Naive thymus-derived CD4-positive, alpha-beta T cell (primary cell): ENCODE data around the gene ITGBL1. TPM values are rescaled to one million over a fixed set of nuclear protein-coding genes. Genes with fewer than 3 reads are reported as not detected.
"Not testable (repeated sequence)": the region's sequence is repeated elsewhere in the genome, so short reads cannot be mapped to it uniquely, and the experiment has no call there.

Experiments used
- ATAC-seq: fragments of 150-1000 bp; cut with Tn5 transposase; 2 replicates; pipeline ENCODE4 v1.10.0; 2021; ENCODE audit warnings: mild to moderate bottlenecking, moderate library complexity
- CTCF ChIA-PET: fragments of 350-600 bp; sonication (Branson Sonifier 250); formaldehyde crosslinking; loops from one replicate; lab custom pipeline; 2021; ENCODE audit warnings: antibody characterized with exemption; lab: Charles Lee
- POLR2A ChIA-PET: fragments of 350-600 bp; sonication (Branson Sonifier 250); formaldehyde crosslinking; loops from one replicate; lab custom pipeline; 2021; ENCODE audit warnings: antibody characterized with exemption, inconsistent platforms; lab: Charles Lee
- DNase-seq, 9 donors: peaks; one replicate each; pipeline versions ENCODE4 v3.0.0 to v3.0.0-alpha.2; 2020 to 2022; ENCODE audit warnings: mixed read lengths in 1 of 9
- H3K27ac ChIP-seq: one replicate; pipeline ENCODE4 v1.7.0; 2013; ENCODE audit warnings: mild to moderate bottlenecking, low read depth, low read length, moderate library complexity
- H3K27me3 ChIP-seq, 2 donors: one replicate each; pipeline ENCODE4 v1.7.0; 2013; ENCODE audit warnings: low read length in 2 of 2, mild to moderate bottlenecking in 2 of 2, moderate library complexity in 2 of 2; ENCODE audit not compliant: control insufficient read depth in 2 of 2, insufficient read depth in 2 of 2
- H3K36me3 ChIP-seq, 3 experiments: 1 replicate in 2 of 3; 2 replicates in 1 of 3; pipeline ENCODE4 v1.7.0; 2013; ENCODE audit warnings: low read length in 3 of 3, mild to moderate bottlenecking in 3 of 3, moderate library complexity in 1 of 3; ENCODE audit not compliant: insufficient read depth in 3 of 3, control insufficient read depth in 2 of 3
- H3K4me1 ChIP-seq, 2 donors: one replicate each; pipeline ENCODE4 v1.7.0; 2013; ENCODE audit warnings: low read length in 2 of 2, mild to moderate bottlenecking in 2 of 2, moderate library complexity in 1 of 2; ENCODE audit not compliant: control insufficient read depth in 2 of 2, insufficient read depth in 2 of 2
- H3K4me3 ChIP-seq: 2 replicates; pipeline ENCODE4 v1.7.0; 2013; ENCODE audit warnings: mild to moderate bottlenecking, low read length
- H3K9me3 ChIP-seq, 3 experiments: 1 replicate in 2 of 3; 2 replicates in 1 of 3; pipeline ENCODE4 v1.7.0; 2013; ENCODE audit warnings: low read length in 3 of 3; ENCODE audit not compliant: control insufficient read depth in 2 of 3
- H3K27ac Mint-ChIP-seq, 9 donors: one replicate each; pipeline ENCODE4 v1.8.0; 2020 to 2022; ENCODE audit warnings: mixed read lengths in 9 of 9, mild to moderate bottlenecking in 8 of 9, moderate library complexity in 5 of 9, inconsistent platforms in 2 of 9
- H3K27me3 Mint-ChIP-seq, 5 donors: one replicate each; pipeline ENCODE4 v1.8.0; 2021 to 2022; ENCODE audit warnings: mixed read lengths in 5 of 5, mild to moderate bottlenecking in 1 of 5
- H3K36me3 Mint-ChIP-seq, 5 donors: one replicate each; pipeline ENCODE4 v1.8.0; 2020 to 2022; ENCODE audit warnings: mixed read lengths in 5 of 5, mild to moderate bottlenecking in 3 of 5, inconsistent platforms in 1 of 5
- H3K4me1 Mint-ChIP-seq, 7 donors: one replicate each; pipeline ENCODE4 v1.8.0; 2020 to 2022; ENCODE audit warnings: mixed read lengths in 7 of 7, mild to moderate bottlenecking in 3 of 7, inconsistent platforms in 1 of 7
- H3K4me3 Mint-ChIP-seq, 10 donors: one replicate each; pipeline ENCODE4 v1.8.0; 2020 to 2022; ENCODE audit warnings: mild to moderate bottlenecking in 10 of 10, mixed read lengths in 10 of 10, moderate library complexity in 6 of 10, inconsistent platforms in 2 of 10
- H3K9me3 Mint-ChIP-seq, 11 donors: one replicate each; pipeline ENCODE4 v1.8.0; 2020 to 2022; ENCODE audit warnings: mixed read lengths in 11 of 11, mild to moderate bottlenecking in 4 of 11, inconsistent platforms in 1 of 11, moderate library complexity in 1 of 11
- intact Hi-C, 2 donors: fragments of 100-400 bp; cut with micrococcal nuclease; formaldehyde crosslinking; loops; one replicate each; pipeline ENCODE4 v1.15.1; 2023
- polyA plus RNA-seq, 2 donors: library from polyadenylated mRNA; unstranded; fragments of 300-500 nt; fragmentation: Illumina TruSeq; gene quantifications; one replicate each; pipeline ENCODE4 v1.2.3, GENCODE V29; 2021
- total RNA-seq, 6 experiments: library from RNA in 5 of 6; stranded (reverse) in 5 of 6; gene quantifications; 1 replicate in 5 of 6; 2 replicates in 1 of 6; pipeline ENCODE4 v1.2.3 and lab custom pipeline; 2021 to 2026

The ITGBL1 gene
- total and polyA plus RNA-seq, 7 experiments from 2014 or later: not detected

DNA sequence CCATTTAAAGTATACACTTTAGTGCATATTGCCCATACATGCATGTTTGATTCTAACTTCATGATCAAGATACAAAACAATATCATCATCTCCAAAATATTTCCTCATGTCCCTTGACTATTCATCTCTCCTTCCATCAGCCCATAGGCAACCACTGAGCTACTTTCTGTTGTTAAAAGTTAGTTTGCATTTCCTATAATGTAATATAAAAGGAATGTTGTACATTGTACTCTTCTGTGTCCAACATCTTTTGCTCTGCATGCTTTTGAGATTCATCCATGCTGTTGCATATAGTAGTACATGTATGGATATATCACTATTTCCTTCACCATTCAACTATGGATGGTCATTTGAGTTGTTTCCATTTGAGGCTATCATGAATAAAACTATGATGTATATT lies 74.7 kb downstream of the ITGBL1 start:
- Mint-ChIP-seq H3K4me1 (peaks cover 0 to 4% (median 0%) of the 10 kb centered on the region in 7 donors), H3K9me3 (no peaks in the 10 kb centered on the region), H3K27ac (no peak overlapping the region), H3K27me3 (peaks cover 7 to 14% (median 10%) of the 10 kb centered on the region in 5 donors), H3K4me3 (no peak overlapping the region), H3K36me3 (no peaks in the 10 kb centered on the region)
- intact Hi-C loops: no loop called here
- Histone ChIP-seq H3K4me3 (no peak overlapping the region), H3K27me3 (no peaks in the 10 kb centered on the region), H3K4me1 (no peaks in the 10 kb centered on the region), H3K27ac (no peak overlapping the region), H3K9me3 (no peaks in the 10 kb centered on the region), H3K36me3 (no peaks in the 10 kb centered on the region)
- DNase-seq (no peak), ATAC-seq (no peak)
- ChIA-PET CTCF (no interaction called here), POLR2A (no interaction called here)

DNA sequence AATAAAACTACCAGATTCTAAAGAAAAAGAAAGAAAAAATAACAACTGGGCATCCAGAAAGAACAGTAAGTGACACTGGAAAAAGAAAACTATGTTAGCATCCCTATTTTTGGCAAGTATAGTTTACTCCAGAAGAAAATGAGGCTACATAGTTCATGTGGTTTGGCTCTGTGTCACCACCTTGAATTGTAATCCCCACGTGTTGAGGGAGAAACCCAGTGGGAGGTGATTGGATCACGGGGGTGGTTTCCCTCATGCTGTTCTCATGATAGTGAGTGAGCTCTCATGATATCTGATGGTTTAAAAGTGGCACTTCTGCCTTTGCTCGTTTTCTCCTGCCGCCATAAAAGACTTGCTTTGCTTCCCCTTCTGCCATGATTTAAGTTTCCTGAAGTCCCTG lies 76.9 kb downstream of the ITGBL1 start:
- DNase-seq (no peak), ATAC-seq (no peak)
- H3K4me3 Mint-ChIP-seq: no peak overlapping the region
- POLR2A ChIA-PET: no interaction called here
- intact Hi-C loops: no loop called here
- no peaks in the 10 kb centered on the region for H3K9me3 Mint-ChIP-seq
- peaks cover 0 to 2% (median 0%) of the 10 kb centered on the region in 7 donors for H3K4me1 Mint-ChIP-seq
- H3K27ac Mint-ChIP-seq: no peak overlapping the region
- H3K36me3 ChIP-seq: no peaks in the 10 kb centered on the region
- no peak overlapping the region for H3K27ac ChIP-seq
- no peaks in the 10 kb centered on the region for H3K4me1 ChIP-seq
- no peaks in the 10 kb centered on the region for H3K36me3 Mint-ChIP-seq
- H3K9me3 ChIP-seq: no peaks in the 10 kb centered on the region
- H3K27me3 ChIP-seq: no peaks in the 10 kb centered on the region
- peaks cover 3 to 11% (median 10%) of the 10 kb centered on the region in 5 donors for H3K27me3 Mint-ChIP-seq
- H3K4me3 ChIP-seq: no peak overlapping the region
- CTCF ChIA-PET: no interaction called here

DNA sequence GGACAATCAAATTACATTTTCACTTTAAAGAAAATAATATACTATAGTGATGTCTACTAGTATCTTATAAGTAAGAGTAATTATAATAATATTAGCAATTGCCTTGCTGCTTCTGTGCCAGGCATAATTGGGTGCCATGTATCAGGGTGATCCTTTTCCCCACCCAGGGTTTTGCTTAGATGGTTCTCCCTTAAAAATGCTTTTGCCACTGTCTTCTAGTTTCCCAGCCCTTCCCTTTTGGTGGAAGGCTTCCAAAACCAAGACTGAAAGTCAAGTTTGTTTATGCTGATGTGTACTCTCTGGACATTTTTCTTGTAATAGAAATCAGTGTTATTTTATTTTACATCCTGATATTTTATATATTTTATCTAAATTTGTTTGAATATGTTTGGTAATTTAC lies 77.8 kb downstream of the ITGBL1 start:
- Histone ChIP-seq H3K36me3 (no peaks in the 10 kb centered on the region), H3K4me3 (no peak overlapping the region), H3K4me1 (no peaks in the 10 kb centered on the region), H3K27me3 (no peaks in the 10 kb centered on the region), H3K27ac (no peak overlapping the region), H3K9me3 (no peaks in the 10 kb centered on the region)
- Mint-ChIP-seq H3K36me3 (no peaks in the 10 kb centered on the region), H3K27ac (no peak overlapping the region), H3K9me3 (no peaks in the 10 kb centered on the region), H3K27me3 (peaks cover 3 to 11% (median 10%) of the 10 kb centered on the region in 5 donors), H3K4me3 (no peak overlapping the region), H3K4me1 (peaks cover 0 to 2% (median 0%) of the 10 kb centered on the region in 7 donors)
- intact Hi-C loops: no loop called here
- DNase-seq (no peak), ATAC-seq (no peak)
- ChIA-PET POLR2A (no interaction called here), CTCF (no interaction called here)

DNA sequence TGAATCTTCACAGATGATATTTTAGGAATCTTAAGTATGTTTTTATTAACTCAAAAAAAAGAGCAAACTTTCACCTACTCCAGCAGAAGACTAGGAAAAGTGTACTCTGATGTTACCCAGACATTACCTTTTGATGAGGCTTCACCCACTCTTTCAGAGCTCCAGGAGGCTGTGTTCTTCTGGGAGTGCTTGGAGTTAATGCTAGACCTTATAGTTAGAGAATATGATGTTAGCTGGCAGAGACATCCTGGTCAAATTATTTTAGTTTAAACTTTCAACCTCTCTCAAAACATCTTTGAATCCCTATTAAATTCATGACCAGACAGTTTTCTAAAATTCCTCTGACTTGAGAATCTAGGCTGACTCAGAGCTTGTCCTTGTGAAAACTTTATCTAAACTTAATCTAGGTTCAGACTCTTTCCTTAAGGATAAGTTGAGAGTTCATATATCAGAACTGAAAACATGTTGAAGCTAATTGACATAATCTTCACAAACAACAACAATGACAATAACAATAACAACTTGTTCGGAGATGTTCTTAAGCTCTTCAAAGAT lies 82.8 kb downstream of the ITGBL1 start:
- DNase-seq (no peak), ATAC-seq (no peak)
- Mint-ChIP-seq H3K36me3 (no peaks in the 10 kb centered on the region), H3K4me1 (no peaks in the 10 kb centered on the region), H3K27me3 (peaks cover 0 to 5% (median 4%) of the 10 kb centered on the region in 5 donors), H3K4me3 (no peak overlapping the region), H3K9me3 (peaks cover 0 to 2% (median 0%) of the 10 kb centered on the region in 11 donors), H3K27ac (no peak overlapping the region)
- Histone ChIP-seq H3K27ac (no peak overlapping the region), H3K36me3 (no peaks in the 10 kb centered on the region), H3K9me3 (no peaks in the 10 kb centered on the region), H3K4me1 (no peaks in the 10 kb centered on the region), H3K27me3 (no peaks in the 10 kb centered on the region), H3K4me3 (no peak overlapping the region)
- intact Hi-C loops: no loop called here
- ChIA-PET POLR2A (no interaction called here), CTCF (no interaction called here)

DNA sequence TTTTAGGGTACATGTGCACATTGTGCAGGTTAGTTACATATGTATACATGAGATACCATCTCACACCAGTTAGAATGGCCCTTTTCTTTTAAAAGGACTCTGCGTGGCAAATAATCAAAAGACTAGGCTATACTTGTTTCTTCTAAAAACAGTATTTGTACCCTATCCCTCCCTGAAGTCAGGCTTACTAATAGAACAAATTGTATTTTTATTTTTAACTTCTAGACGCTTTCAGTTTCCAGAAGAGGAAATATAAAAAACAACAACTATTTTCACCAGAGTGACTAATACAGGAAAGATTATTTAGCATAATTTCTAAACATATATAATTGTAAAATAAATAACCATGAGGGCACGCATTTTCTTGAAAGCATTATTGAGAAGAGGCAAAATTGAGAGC lies 83.6 kb downstream of the ITGBL1 start:
- H3K4me3 ChIP-seq: no peak overlapping the region
- ChIA-PET POLR2A (no interaction called here), CTCF (no interaction called here)
- H3K4me3 Mint-ChIP-seq: no peak overlapping the region
- H3K27me3 Mint-ChIP-seq: peaks cover 0 to 5% (median 4%) of the 10 kb centered on the region in 5 donors
- DNase-seq (no peak), ATAC-seq (no peak)
- no peaks in the 10 kb centered on the region for H3K4me1 Mint-ChIP-seq
- no peak overlapping the region for H3K27ac Mint-ChIP-seq
- H3K9me3 Mint-ChIP-seq: peaks cover 0 to 2% (median 0%) of the 10 kb centered on the region in 11 donors
- H3K36me3 Mint-ChIP-seq: no peaks in the 10 kb centered on the region
- no peaks in the 10 kb centered on the region for H3K9me3 ChIP-seq
- H3K27me3 ChIP-seq: no peaks in the 10 kb centered on the region
- intact Hi-C loops: no loop called here
- no peaks in the 10 kb centered on the region for H3K4me1 ChIP-seq
- H3K27ac ChIP-seq: no peak overlapping the region
- H3K36me3 ChIP-seq: no peaks in the 10 kb centered on the region

DNA sequence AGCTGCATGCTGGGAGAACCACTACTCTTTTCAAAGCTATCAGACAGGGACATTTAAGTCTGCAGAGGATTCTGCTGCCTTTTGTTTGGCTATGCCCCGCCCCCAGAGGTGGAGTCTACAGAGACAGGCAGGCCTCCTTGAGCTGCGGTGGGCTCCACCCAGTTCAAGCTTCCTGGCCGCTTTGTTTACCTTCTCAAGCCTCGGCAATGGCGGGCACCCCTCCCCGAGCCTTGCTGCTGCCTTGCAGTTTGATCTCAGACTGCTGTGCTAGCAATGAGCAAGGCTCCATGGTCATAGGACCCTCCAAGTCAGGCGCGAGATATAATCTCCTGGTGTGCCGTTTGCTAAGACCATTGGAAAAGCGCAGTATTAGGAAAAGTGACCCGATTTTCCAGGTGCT lies 92.1 kb downstream of the ITGBL1 start:
- H3K27ac ChIP-seq, POLR2A ChIA-PET, H3K4me3 ChIP-seq, H3K27ac Mint-ChIP-seq, H3K4me1 ChIP-seq, intact Hi-C loops, ATAC-seq, H3K36me3 ChIP-seq, CTCF ChIA-PET, DNase-seq, H3K36me3 Mint-ChIP-seq, H3K4me3 Mint-ChIP-seq, H3K27me3 ChIP-seq, H3K4me1 Mint-ChIP-seq, H3K9me3 Mint-ChIP-seq, H3K9me3 ChIP-seq: not testable (repeated sequence)
- H3K27me3 Mint-ChIP-seq: peaks cover 0 to 17% (median 7%) of the 10 kb centered on the region in 5 donors

DNA sequence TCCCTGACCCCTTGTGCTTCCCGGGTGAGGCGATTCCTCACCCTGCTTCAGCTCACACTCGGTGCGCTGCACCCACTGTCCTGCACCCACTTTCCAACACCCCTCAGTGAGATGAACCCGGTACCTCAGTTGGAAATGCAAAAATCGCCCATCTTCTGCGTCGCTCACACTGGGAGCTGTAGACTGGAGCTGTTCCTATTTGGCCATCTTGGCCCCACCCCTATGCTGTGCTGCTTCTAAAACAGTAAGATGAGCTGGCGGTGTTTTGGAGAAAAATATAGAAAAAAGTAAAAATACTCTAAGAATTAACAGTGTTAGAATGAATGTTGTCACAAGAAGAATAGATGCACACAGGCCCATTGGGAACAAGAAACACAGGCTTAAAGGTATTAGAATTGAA lies 92.5 kb downstream of the ITGBL1 start:
- Mint-ChIP-seq H3K4me3 (no peak overlapping the region), H3K36me3 (no peaks in the 10 kb centered on the region), H3K27ac (no peak overlapping the region), H3K9me3 (peaks cover 0 to 5% (median 0%) of the 10 kb centered on the region in 11 donors), H3K4me1 (no peaks in the 10 kb centered on the region), H3K27me3 (peaks cover 0 to 17% (median 7%) of the 10 kb centered on the region in 5 donors)
- no peaks in the 10 kb centered on the region for H3K9me3 ChIP-seq
- no peak for ATAC-seq
- no peak overlapping the region for H3K4me3 ChIP-seq
- no peaks in the 10 kb centered on the region for H3K27me3 ChIP-seq
- H3K4me1 ChIP-seq: no peaks in the 10 kb centered on the region
- no peak for DNase-seq
- H3K36me3 ChIP-seq: no peaks in the 10 kb centered on the region
- H3K27ac ChIP-seq: no peak overlapping the region
- CTCF ChIA-PET: no interaction called here
- POLR2A ChIA-PET: no interaction called here
- intact Hi-C loops: no loop called here
